K562 (cell line): ENCODE measurements around the gene PON2. TPM values are rescaled to one million over a fixed set of nuclear protein-coding genes. Genes with fewer than 3 reads are reported as not detected.

Experiments used
- ATAC-seq: fragments of 200-7000 bp; cut with Tn5 transposase; 3 replicates; pipeline ENCODE4 v1.9.1; 2020; ENCODE audit warnings: moderate library complexity
- BruUV-seq: library from RNA; stranded (reverse); fragments of 400-500 nt; replicated peaks from 2 replicates; lab custom pipeline; 2021; lab: Mats Ljungman, UMichigan
- CTCF ChIA-PET: fragments of 300-600 bp; formaldehyde crosslinking; extraction: SDS; loops from one replicate; lab custom pipeline; 2021; ENCODE audit warnings: low intra/inter-chr PET ratio; lab: Yijun Ruan, JAX
- POLR2A ChIA-PET: fragments of 300-600, 350-650 bp; sonication (Branson Sonifier 250); formaldehyde crosslinking; extraction: SDS; loops from one replicate; lab custom pipeline; 2021; ENCODE audit warnings: antibody characterized with exemption, inconsistent platforms; lab: Yijun Ruan, JAX
- DNase-seq, 4 experiments: peaks; one replicate each; pipeline versions ENCODE4 v3.0.0 to v3.0.0-alpha.2; 2011 to 2018; ENCODE audit warnings: low spot score in 3 of 4, mixed read lengths in 3 of 4; ENCODE audit errors: extremely low read depth in 1 of 4
- FAIRE-seq: peaks from 2 replicates; lab custom pipeline; 2011; peaks lifted over from hg19 to GRCh38; lab: Jason Lieb, UNC
- H2AFZ ChIP-seq: 2 replicates; pipeline ENCODE4 v1.6.0; 2011; ENCODE audit warnings: low read depth, low read length, control low read depth, inconsistent platforms
- H3K27ac ChIP-seq: fragments of 200-600 bp; 3 replicates; pipeline ENCODE4 v1.8.0; 2011; ENCODE audit warnings: low read depth, mild to moderate bottlenecking, control low read depth, inconsistent platforms, low read length, moderate library complexity, mixed read lengths; ENCODE audit errors: extremely low read depth
- H3K27me3 ChIP-seq, 2 experiments: fragments of 300-600 bp in 1 of 2; 2 replicates in 1 of 2; 3 replicates in 1 of 2; pipeline versions ENCODE4 v1.6.0 to v1.8.0; 2011; ENCODE audit warnings: inconsistent platforms in 2 of 2, low read length in 2 of 2, mild to moderate bottlenecking in 1 of 2, mixed read lengths in 1 of 2, moderate library complexity in 1 of 2; ENCODE audit not compliant: control insufficient read depth in 2 of 2, insufficient read depth in 2 of 2
- H3K36me3 ChIP-seq: fragments of 300-600 bp; 3 replicates; pipeline ENCODE4 v1.8.0; 2011; ENCODE audit warnings: mild to moderate bottlenecking, low read length, inconsistent platforms; ENCODE audit not compliant: control insufficient read depth, insufficient read depth
- H3K4me1 ChIP-seq, 2 experiments: fragments of 200-600 bp in 1 of 2; replicated peaks in 1 of 2; 2 replicates in 1 of 2; 3 replicates in 1 of 2; pipeline versions ENCODE4 v1.5.1 to v1.8.0; 2011; ENCODE audit warnings: inconsistent platforms in 2 of 2, low read length in 2 of 2, mild to moderate bottlenecking in 1 of 2, mixed read lengths in 1 of 2, moderate library complexity in 1 of 2; ENCODE audit not compliant: control insufficient read depth in 2 of 2, insufficient read depth in 2 of 2
- H3K4me2 ChIP-seq: 2 replicates; pipeline ENCODE4 v1.6.1; 2011; ENCODE audit warnings: low read length, control low read depth, inconsistent platforms, mixed read lengths; ENCODE audit not compliant: insufficient read depth
- H3K4me3 ChIP-seq: fragments of 200-600 bp; sonication (generic), shearing (Covaris generic); 2 replicates; pipeline ENCODE4 v1.5.1; 2016; ENCODE audit warnings: control low read depth, inconsistent platforms
- H3K79me2 ChIP-seq: fragments of 200-600 bp; 3 replicates; pipeline ENCODE4 v1.8.0; 2011; ENCODE audit warnings: low read length, inconsistent platforms; ENCODE audit not compliant: control insufficient read depth, insufficient read depth
- H3K9ac ChIP-seq, 2 experiments: 2 replicates each; pipeline versions ENCODE4 v1.6.0 to v1.6.1; 2011; ENCODE audit warnings: low read depth in 2 of 2, low read length in 2 of 2, control low read depth in 1 of 2, inconsistent platforms in 1 of 2, mild to moderate bottlenecking in 1 of 2, mixed read lengths in 1 of 2; ENCODE audit not compliant: insufficient read depth in 1 of 2
- H3K9me1 ChIP-seq: one replicate; pipeline ENCODE4 v1.6.0; 2011; ENCODE audit warnings: inconsistent platforms, mild to moderate bottlenecking, low read length, moderate library complexity; ENCODE audit not compliant: control insufficient read depth, insufficient read depth
- H3K9me3 ChIP-seq: replicated peaks from 2 replicates; pipeline ENCODE4 v1.5.1; 2011; ENCODE audit warnings: low read depth, low read length, inconsistent platforms; ENCODE audit not compliant: control insufficient read depth, insufficient read depth
- H4K20me1 ChIP-seq: replicated peaks from 2 replicates; pipeline ENCODE4 v1.6.1; 2011; ENCODE audit warnings: low read length, inconsistent platforms, mixed read lengths; ENCODE audit not compliant: control insufficient read depth, insufficient read depth
- DPF2 ChIP-seq: fragments of 450-650 bp; IDR thresholded peaks from 2 replicates; pipeline ENCODE4 v1.6.1; 2016
- ELF1 ChIP-seq: fragments of 200-800 bp; sonication (Bioruptor generic); IDR thresholded peaks from 2 replicates; pipeline ENCODE4 v1.6.1; 2016; ENCODE audit warnings: missing genetic modification characterization, missing compliant biosample characterization
- NBN ChIP-seq: fragments of 450-650 bp; IDR thresholded peaks from 2 replicates; pipeline ENCODE4 v1.6.1; 2016; ENCODE audit warnings: low read depth, mild to moderate bottlenecking
- NFYB ChIP-seq: IDR thresholded peaks from 2 replicates; pipeline ENCODE4 v1.6.1; 2011; ENCODE audit warnings: mild to moderate bottlenecking, moderate library complexity; ENCODE audit not compliant: insufficient read length; ENCODE audit errors: extremely low read depth
- RBFOX2 ChIP-seq: fragments of 200-400 bp; formaldehyde crosslinking; IDR thresholded peaks from 2 replicates; pipeline ENCODE4 v1.6.1; 2017; ENCODE audit warnings: low read depth, mild to moderate bottlenecking, low read length, moderate library complexity
- RBM34 ChIP-seq: fragments of 200-400 bp; formaldehyde crosslinking; IDR thresholded peaks from 2 replicates; pipeline ENCODE4 v1.6.1; 2018; ENCODE audit warnings: low read length, borderline replicate concordance; ENCODE audit not compliant: insufficient read depth
- SNAPC5 ChIP-seq: fragments of 250-450 bp; sonication (Bioruptor Pico); IDR thresholded peaks from 2 replicates; pipeline ENCODE4 v1.8.0; 2021; ENCODE audit warnings: moderate library complexity, mild to moderate bottlenecking, inconsistent platforms
- SUPT5H ChIP-seq: fragments of 450-650 bp; IDR thresholded peaks from 2 replicates; pipeline ENCODE4 v1.6.1; 2016
- TCF7 ChIP-seq: sonication (generic); IDR thresholded peaks from 2 replicates; pipeline ENCODE4 v1.6.1; 2016; ENCODE audit warnings: antibody characterized with exemption, borderline replicate concordance
- USF1 ChIP-seq: sonication (generic); formaldehyde crosslinking; IDR thresholded peaks from 2 replicates; pipeline ENCODE4 v1.9.0; 2022; ENCODE audit warnings: mild to moderate bottlenecking, missing genetic modification reagents
- XRCC3 ChIP-seq: fragments of 450-650 bp; IDR thresholded peaks from 2 replicates; pipeline ENCODE4 v1.6.1; 2017; ENCODE audit warnings: mild to moderate bottlenecking, moderate library complexity
- ZNF277 ChIP-seq: fragments of 250-450 bp; sonication (Bioruptor Pico); IDR thresholded peaks from 2 replicates; pipeline ENCODE4 v1.8.0; 2022; ENCODE audit warnings: inconsistent platforms, mild to moderate bottlenecking, moderate library complexity, borderline replicate concordance
- ZNF41 ChIP-seq: fragments of 250-450 bp; sonication (Bioruptor Pico); conservative IDR thresholded peaks from 2 replicates; pipeline ENCODE4 v1.4.0; 2020; ENCODE audit warnings: mild to moderate bottlenecking
- ZNF778 ChIP-seq: fragments of 450-650 bp; formaldehyde crosslinking; IDR thresholded peaks from 2 replicates; pipeline ENCODE4 v1.4.0; 2020; ENCODE audit warnings: mild to moderate bottlenecking, moderate library complexity
- WGBS: fragments of 100-300 bp; shearing (Covaris generic); methylation state at CpG from one replicate; pipeline ENCODE4 v1.1.6; 2016; ENCODE audit warnings: low coverage, mixed read lengths; ENCODE audit not compliant: insufficient coverage; ENCODE audit errors: missing lambda C conversion rate; 5-methylcytosine and 5-hydroxymethylcytosine counted together
- in situ Hi-C: fragments of 300-500 bp; cut with MboI; formaldehyde crosslinking; loops from 4 replicates; pipeline ENCODE4 v1.15.0; 2018; ENCODE audit warnings: inconsistent platforms, mixed read lengths
- intact Hi-C: fragments of 100-400 bp; cut with micrococcal nuclease; formaldehyde crosslinking; loops from 2 replicates; pipeline ENCODE4 v1.14.2; 2022
- polyA plus RNA-seq, 8 experiments: library from polyadenylated mRNA; depleted of rRNA in 4 of 8; stranded (reverse) in 5 of 8; unstranded in 3 of 8; fragments of >200 nt; fragmentation: Nextera tagmentation in 2 of 8; fragmentation: Illumina TruSeq in 1 of 8; extraction: Ambion mirVana in 2 of 8; extraction: Trizol in 1 of 8; gene quantifications; 2 replicates each; pipeline versions ENCODE4 v1.2.1 to v1.2.3, GENCODE V29; 2011 to 2014; ENCODE audit warnings: inconsistent platforms in 1 of 8, missing spikeins in 1 of 8
- total RNA-seq, 7 experiments: library from RNA; depleted of rRNA in 6 of 7; stranded (reverse); fragments of >200 nt in 6 of 7; fragmentation: Illumina TruSeq in 2 of 7; extraction: Trizol in 2 of 7; gene quantifications; 2 replicates each; pipeline versions ENCODE4 v1.2.1 to v1.2.3, GENCODE V29; 2011 to 2021; ENCODE audit warnings: low replicate concordance in 1 of 7

PON2 gene
- total and polyA plus RNA-seq, 9 of the 15 experiments (the other 6 are each of a cell fraction or from before 2014, with no cell fraction given), result 8.5 to 30.1 (median 21.9) TPM

- CTCF ChIA-PET, result interaction anchor here (0.6 kb wide), 1 partner anchor 139 kb away, joined by 3 read pairs; no protein-coding TSS in a partner anchor
- POLR2A ChIA-PET, result interaction anchor here (0.6 kb wide), 1 partner anchor 133 kb away, joined by 3 read pairs; no protein-coding TSS in a partner anchor
- H3K79me2 ChIP-seq, result no peaks in the 10 kb centered on the region
- no peaks in the 10 kb centered on the region for H4K20me1 ChIP-seq
- no peak overlapping the region for H3K9ac ChIP-seq
- no peak overlapping the region for H3K4me2 ChIP-seq
- no peak for TF ChIP-seq XRCC3
- no peak for TF ChIP-seq DPF2
- no peak for TF ChIP-seq ELF1 (tag)
- no peak for TF ChIP-seq ZNF41 (CRISPR knock-in tag)
- TF ChIP-seq NFYB, result no peak
- no peak for TF ChIP-seq RBFOX2
- no peak for TF ChIP-seq RBM34
- no peak for TF ChIP-seq SNAPC5 (CRISPR knock-in tag)
- TF ChIP-seq ZNF778 (CRISPR knock-in tag), result no peak
- no peak for TF ChIP-seq TCF7
- TF ChIP-seq SUPT5H, result no peak
- no peak for TF ChIP-seq NBN
- TF ChIP-seq USF1 (CRISPR knock-in tag), result no peak
- TF ChIP-seq ZNF277, result no peak
- no peak overlapping the region for H3K4me3 ChIP-seq
- BruUV-seq, result no TSS peak
- H3K9me3 ChIP-seq, result no peaks in the 10 kb centered on the region
- in situ Hi-C loops (loop anchor here (25.0 kb wide), 1 partner anchor 1044 kb away; no protein-coding TSS in a partner anchor), intact Hi-C loops (no loop called here)
- no peaks in the 10 kb centered on the region for H3K9me1 ChIP-seq
- H3K36me3 ChIP-seq, result no peaks in the 10 kb centered on the region
- H3K27ac ChIP-seq, result no peak overlapping the region
- 2% methylated on average over 3 of the region's 3 CpGs for WGBS
- H2AFZ ChIP-seq, result no peak overlapping the region
- ATAC-seq (no peak), FAIRE-seq (no peak), DNase-seq (no peak)
- H3K4me1 ChIP-seq, result no peaks in the 10 kb centered on the region
- H3K27me3 ChIP-seq, result peaks cover 3 to 8% of the 10 kb centered on the region in 2 experiments; a peak in 4 of 5 replicates
These were observed 46.7 kb upstream of the PON2 start for GRCh38 chr7:95481271-95482165.
